Heart left ventricle (tissue), 16 donors: ENCODE results near the gene SLC5A2. TPM values are rescaled to one million over a fixed set of nuclear protein-coding genes. Genes with fewer than 3 reads are reported as not detected.

Experiments used
- ATAC-seq, 4 donors: fragments of 200-7000 bp; cut with Tn5 transposase; one replicate each; pipeline ENCODE4 v1.9.1; 2020 to 2022; ENCODE audit warnings: moderate library complexity in 4 of 4, mild to moderate bottlenecking in 3 of 4, moderate number of reproducible peaks in 1 of 4
- DNase-seq, 5 donors: peaks; one replicate each; pipeline ENCODE4 v3.0.0-alpha.2; 2020
- H3K27ac ChIP-seq, 12 donors: fragments of 200-600 bp; sonication (generic) in 4 of 12; one replicate each; pipeline versions ENCODE4 v1.5.0 to v1.8.0; 2016 to 2022; ENCODE audit warnings: mild to moderate bottlenecking in 2 of 12
- H3K27me3 ChIP-seq, 9 donors: fragments of 200-600 bp; sonication (generic) in 2 of 9; one replicate each; pipeline versions ENCODE4 v1.5.1 to v1.8.0; 2016 to 2022; ENCODE audit warnings: mild to moderate bottlenecking in 3 of 9
- H3K36me3 ChIP-seq, 9 donors: fragments of 200-600 bp; sonication (generic) in 2 of 9; one replicate each; pipeline versions ENCODE4 v1.5.0 to v1.8.0; 2018 to 2022; ENCODE audit warnings: mild to moderate bottlenecking in 2 of 9
- H3K4me1 ChIP-seq, 12 donors: fragments of 200-600 bp; sonication (generic) in 4 of 12; one replicate each; pipeline versions ENCODE4 v1.5.0 to v1.8.0; 2016 to 2022; ENCODE audit warnings: mild to moderate bottlenecking in 3 of 12
- H3K4me3 ChIP-seq, 12 donors: fragments of 200-600 bp; sonication (generic) in 4 of 12; one replicate each; pipeline versions ENCODE4 v1.5.0 to v1.8.0; 2017 to 2022; ENCODE audit warnings: mild to moderate bottlenecking in 9 of 12, moderate library complexity in 4 of 12
- H3K9me3 ChIP-seq, 12 donors: fragments of 200-600 bp; sonication (generic) in 4 of 12; one replicate each; pipeline versions ENCODE4 v1.5.0 to v1.8.0; 2016 to 2022; ENCODE audit warnings: mild to moderate bottlenecking in 1 of 12
- POLR2A ChIP-seq, 2 donors: fragments of 450-650 bp; IDR thresholded peaks; one replicate each; pipeline ENCODE4 v1.6.1; 2017; ENCODE audit warnings: antibody characterized with exemption in 2 of 2, mild to moderate bottlenecking in 2 of 2, moderate library complexity in 2 of 2
- WGBS, 4 donors: extraction: QIAGEN DNeasy Blood & Tissue Kit in 2 of 4; methylation state at CpG; one replicate each; pipeline versions ENCODE4 v1.1.5 to v1.1.7; 2013 to 2018; 5-methylcytosine and 5-hydroxymethylcytosine counted together
- intact Hi-C, 10 donors: fragments of 100-400 bp; cut with DNase I; formaldehyde crosslinking; loops; one replicate each; pipeline versions ENCODE4 v1.11.1 to v1.14.2; 2022
- polyA plus RNA-seq, 2 donors: library from polyadenylated mRNA; stranded (reverse); fragments of 200-250 nt; gene quantifications; one replicate each; pipeline ENCODE4 v1.2.3, GENCODE V29; 2013
- total RNA-seq, 9 donors: library from RNA; depleted of rRNA in 2 of 9; stranded (reverse); fragments of >200 nt in 2 of 9; fragmentation: NEBNext Ultra II Directional in 3 of 9; extraction: Animal tissue kit (Norgen Biotek cat#: 25700) in 3 of 9; gene quantifications; one replicate each; pipeline versions ENCODE4 v1.1.0 to v1.2.4, GENCODE V29; 2016 to 2023
- TF ChIP-seq, protein P1 (sequence below), 12 donors: fragments of 200-600 bp; sonication (generic) in 4 of 12; IDR thresholded peaks; one replicate each; pipeline versions ENCODE4 v1.5.0 to v1.8.0; 2018 to 2022; ENCODE audit warnings: antibody characterized with exemption in 12 of 12, mild to moderate bottlenecking in 5 of 12
- donor health status: ischemic (EF 13 %, LVEDD 7.1; RV severe dilation, severe dysfunction).
- donor health status: healthy with polysubstance abuse.
- donor health status: DM: no; HTN: yes; CAD: no.
- donor health status: DM: no; HTN: no; CAD: no.
- donor health status: ischemic (EF 25% LVEDD 6.9; RV normal size, moderate dysfunction).
- donor health status: ischemic (EF 25% LVEDD 5.7; RV mildly dilated, moderate dysfunction).
- donor health status: healthy.
- donor health status: DM: yes; HTN: yes; CAD: no.
- donor health status: ischemic (EF 35%, LVEDD 5.7; RV mildly dilated, moderate dysfunction).
- donor health status: nonischemic (EF 11% LVEDD 7.7; RV severe dilation, severe dysfunction).
- donor health status: DM: yes; HTN: yes; CAD: no.
- donor health status: PGD.
- donor health status: ischemic (EF 29% LVEDD 5.4; RV normal size, mild dysfunction).
- donor health status: nonischemic (EF 23%, LVEDD 6.1; RV moderate dilation, normal function).

The SLC5A2 gene
- total and polyA plus RNA-seq, 11 donors, result 0.08 to 0.76 TPM; not detected in 9

DNA sequence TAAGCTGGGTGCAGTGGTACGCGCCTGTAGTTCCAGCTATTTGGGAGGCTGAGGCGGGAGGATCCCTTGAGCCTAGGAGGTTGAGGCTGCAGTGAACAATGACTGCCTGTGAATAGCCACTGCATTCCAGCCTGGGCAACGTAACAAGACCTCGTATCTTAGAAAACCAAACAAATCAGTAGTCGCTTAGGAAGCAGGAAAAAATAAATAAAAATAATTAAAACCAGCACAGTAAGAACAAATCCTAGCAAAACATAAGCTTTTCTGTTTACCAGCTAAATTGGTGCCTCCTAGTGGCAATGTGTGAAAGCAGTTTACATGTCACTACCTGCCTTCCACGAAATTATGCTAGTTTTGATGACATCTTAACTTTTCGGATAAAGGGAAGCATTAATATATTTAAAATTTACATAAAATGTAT, 22.3 kb upstream of the SLC5A2 start:
- Histone ChIP-seq H3K4me3 (peak overlapping the region in 10 of 12 donors; percentile 26 to 92 (median 76)), H3K4me1 (peaks cover 0 to 42% (median 34%) of the 10 kb centered on the region in 12 donors), H3K36me3 (peaks cover 0 to 39% (median 35%) of the 10 kb centered on the region in 9 donors), H3K27me3 (no peaks in the 10 kb centered on the region), H3K9me3 (no peaks in the 10 kb centered on the region), H3K27ac (peak overlapping the region in 10 of 12 donors; percentile 51 to 100 (median 98))
- DNase-seq (peak in 1 of 5 donors; percentile 24), ATAC-seq (no peak)
- intact Hi-C loops, result loop anchor here in 3 of 10 donors (1.0 to 10.0 kb wide), 3 partner anchors 11 to 254 kb away; a partner anchor contains a TSS
- WGBS, 4 donors, result 63 to 73% (median 67%) methylated on average over 8 of the region's 8 CpGs
- TF ChIP-seq, protein P1, sequence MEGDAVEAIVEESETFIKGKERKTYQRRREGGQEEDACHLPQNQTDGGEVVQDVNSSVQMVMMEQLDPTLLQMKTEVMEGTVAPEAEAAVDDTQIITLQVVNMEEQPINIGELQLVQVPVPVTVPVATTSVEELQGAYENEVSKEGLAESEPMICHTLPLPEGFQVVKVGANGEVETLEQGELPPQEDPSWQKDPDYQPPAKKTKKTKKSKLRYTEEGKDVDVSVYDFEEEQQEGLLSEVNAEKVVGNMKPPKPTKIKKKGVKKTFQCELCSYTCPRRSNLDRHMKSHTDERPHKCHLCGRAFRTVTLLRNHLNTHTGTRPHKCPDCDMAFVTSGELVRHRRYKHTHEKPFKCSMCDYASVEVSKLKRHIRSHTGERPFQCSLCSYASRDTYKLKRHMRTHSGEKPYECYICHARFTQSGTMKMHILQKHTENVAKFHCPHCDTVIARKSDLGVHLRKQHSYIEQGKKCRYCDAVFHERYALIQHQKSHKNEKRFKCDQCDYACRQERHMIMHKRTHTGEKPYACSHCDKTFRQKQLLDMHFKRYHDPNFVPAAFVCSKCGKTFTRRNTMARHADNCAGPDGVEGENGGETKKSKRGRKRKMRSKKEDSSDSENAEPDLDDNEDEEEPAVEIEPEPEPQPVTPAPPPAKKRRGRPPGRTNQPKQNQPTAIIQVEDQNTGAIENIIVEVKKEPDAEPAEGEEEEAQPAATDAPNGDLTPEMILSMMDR (IDR thresholded peaks at IDR 0.05), result peak in 11 of 12 donors; percentile 24 to 73 (median 55)
- TF ChIP-seq POLR2A (IDR thresholded peaks at IDR 0.05), result no peak

DNA sequence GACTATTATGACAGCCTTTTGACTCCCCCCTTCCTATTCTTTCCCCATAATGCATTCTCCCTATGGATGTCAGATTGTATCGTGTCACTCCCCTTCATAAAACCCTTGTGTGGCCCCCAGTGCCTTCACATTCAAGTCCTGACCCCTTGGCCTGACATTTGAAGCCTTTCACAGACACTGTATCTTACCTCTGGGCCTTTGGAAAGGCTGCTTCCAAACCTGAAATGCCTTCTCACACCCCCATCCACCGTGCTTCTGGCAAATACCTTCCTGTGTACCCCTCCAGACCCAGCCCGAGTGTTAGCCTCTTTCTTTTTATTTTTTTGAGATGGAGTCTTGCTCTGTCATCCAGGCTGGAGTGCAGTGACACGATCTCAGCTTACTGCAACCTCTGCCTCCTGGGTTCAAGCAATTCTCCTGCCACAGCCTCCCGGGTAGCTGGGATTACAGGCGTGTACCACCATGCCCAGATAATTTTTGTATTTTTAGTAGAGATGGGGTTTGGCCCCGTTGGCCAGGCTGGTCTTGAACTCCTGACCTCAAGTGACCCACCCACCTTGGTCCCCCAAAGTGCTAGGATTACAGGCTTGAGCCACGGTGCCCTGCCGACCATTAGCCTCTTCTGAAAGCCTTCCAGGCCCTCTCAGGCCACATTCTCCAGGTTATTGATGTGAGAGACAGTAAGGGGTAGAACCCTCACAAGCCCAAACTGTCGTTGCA, 21.6 kb upstream of the SLC5A2 start:
- no peak for TF ChIP-seq POLR2A (IDR thresholded peaks at IDR 0.05)
- TF ChIP-seq, protein P1 (IDR thresholded peaks at IDR 0.05), result no peak
- WGBS, 4 donors, result 88 to 94% (median 91%) methylated on average over 10 of the region's 10 CpGs
- DNase-seq (no peak), ATAC-seq (no peak)
- H3K27me3 ChIP-seq, result no peaks in the 10 kb centered on the region
- peaks cover 0 to 46% (median 40%) of the 10 kb centered on the region in 9 donors for H3K36me3 ChIP-seq
- H3K9me3 ChIP-seq, result no peaks in the 10 kb centered on the region
- no peak overlapping the region for H3K4me3 ChIP-seq
- peaks cover 0 to 41% (median 29%) of the 10 kb centered on the region in 12 donors for H3K4me1 ChIP-seq
- intact Hi-C loops, result loop anchor here in 2 of 10 donors (5.0 to 10.0 kb wide), 2 partner anchors 41 to 253 kb away; a partner anchor contains a TSS
- no peak overlapping the region for H3K27ac ChIP-seq

DNA sequence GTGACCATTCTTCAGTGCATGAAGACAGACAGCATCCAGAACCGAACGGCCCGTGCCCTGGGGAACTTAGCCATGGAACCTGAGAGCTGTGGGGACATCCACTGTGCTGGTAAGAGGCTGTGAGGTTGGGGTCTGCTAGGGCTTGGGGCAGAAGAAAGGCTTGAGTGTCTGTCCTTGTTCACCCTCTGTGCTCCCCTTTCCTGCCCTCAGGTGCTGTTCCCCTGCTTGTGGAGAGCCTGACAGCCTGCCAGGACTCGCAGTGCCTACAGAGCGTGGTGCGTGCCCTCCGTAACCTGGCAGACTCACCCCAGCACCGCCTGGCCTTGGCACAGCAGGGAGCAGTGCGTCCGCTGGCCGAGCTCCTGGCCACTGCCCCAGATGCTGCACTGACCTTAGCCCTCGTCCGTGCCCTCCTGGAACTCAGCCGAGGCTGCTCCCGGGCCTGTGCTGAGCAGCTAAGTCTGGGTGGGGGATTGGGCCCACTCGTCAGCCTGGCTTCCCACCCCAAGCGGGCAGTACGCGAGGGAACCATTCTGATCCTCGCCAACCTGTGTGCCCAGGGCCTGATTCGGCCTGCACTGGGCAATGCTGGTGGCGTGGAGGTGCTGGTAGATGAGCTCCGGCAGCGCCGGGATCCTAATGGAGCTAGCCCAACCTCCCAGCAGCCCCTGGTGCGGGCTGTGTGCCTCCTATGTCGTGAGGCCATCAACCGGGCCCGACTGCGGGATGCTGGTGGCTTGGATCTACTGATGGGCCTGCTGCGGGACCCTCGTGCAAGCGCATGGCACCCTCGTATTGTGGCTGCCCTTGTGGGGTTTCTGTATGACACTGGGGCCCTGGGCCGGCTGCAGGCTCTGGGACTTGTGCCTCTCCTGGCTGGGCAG, 20.8 kb upstream of the SLC5A2 start:
- TF ChIP-seq POLR2A (IDR thresholded peaks at IDR 0.05), result no peak
- TF ChIP-seq, protein P1 (IDR thresholded peaks at IDR 0.05), result no peak
- intact Hi-C loops, result loop anchor here in 2 of 10 donors (5.0 to 10.0 kb wide), 2 partner anchors 40 to 253 kb away; a partner anchor contains a TSS
- no peak overlapping the region for H3K27ac ChIP-seq
- H3K27me3 ChIP-seq, result no peaks in the 10 kb centered on the region
- no peak for DNase-seq
- WGBS, 4 donors, result 93 to 95% (median 95%) methylated on average over 14 to 35 of the region's 35 CpGs
- H3K9me3 ChIP-seq, result no peaks in the 10 kb centered on the region
- ATAC-seq, result no peak
- peaks cover 0 to 33% (median 21%) of the 10 kb centered on the region in 12 donors for H3K4me1 ChIP-seq
- H3K4me3 ChIP-seq, result no peak overlapping the region
- H3K36me3 ChIP-seq, result peaks cover 0 to 54% (median 47%) of the 10 kb centered on the region in 9 donors
